ACC112 (cell line): Measurements from ENCODE around the gene AMOTL2.

Source experiments
- H2AFZ ChIP-seq: fragments of 200-600 bp; sonication (generic); one replicate; pipeline ENCODE4 v1.6.0; 2017; ENCODE audit warnings: antibody characterized with exemption, low read length; ENCODE audit not compliant: unreplicated experiment
- H3K27ac ChIP-seq: fragments of 200-600 bp; sonication (generic); 2 replicates; pipeline ENCODE4 v1.5.1; 2014; ENCODE audit warnings: low read depth, mild to moderate bottlenecking, antibody characterized with exemption, low read length, moderate library complexity
- H3K27me3 ChIP-seq: fragments of 200-600 bp; sonication (generic); 2 replicates; pipeline ENCODE4 v1.6.1; 2014; ENCODE audit warnings: mild to moderate bottlenecking, antibody characterized with exemption, low read length, moderate library complexity, mixed read lengths; ENCODE audit not compliant: insufficient read depth
- H3K36me3 ChIP-seq: fragments of 200-600 bp; sonication (generic); 2 replicates; pipeline ENCODE4 v1.6.1; 2016; ENCODE audit warnings: mild to moderate bottlenecking, antibody characterized with exemption, low read length, moderate library complexity, mixed read lengths; ENCODE audit not compliant: insufficient read depth
- H3K4me1 ChIP-seq: fragments of 200-600 bp; sonication (generic); one replicate; pipeline ENCODE4 v1.6.1; 2016; ENCODE audit warnings: low read length, mixed read lengths; ENCODE audit not compliant: insufficient read depth, unreplicated experiment, control insufficient read depth
- H3K4me3 ChIP-seq: fragments of 200-600 bp; sonication (generic); 2 replicates; pipeline ENCODE4 v1.5.1; 2014; ENCODE audit warnings: mild to moderate bottlenecking, low read depth, low read length
- H3K79me2 ChIP-seq: fragments of 200-600 bp; sonication (generic); one replicate; pipeline ENCODE4 v1.6.0; 2016; ENCODE audit warnings: low read length; ENCODE audit not compliant: control insufficient read depth, unreplicated experiment, insufficient read depth

AMOTL2 gene

DNA sequence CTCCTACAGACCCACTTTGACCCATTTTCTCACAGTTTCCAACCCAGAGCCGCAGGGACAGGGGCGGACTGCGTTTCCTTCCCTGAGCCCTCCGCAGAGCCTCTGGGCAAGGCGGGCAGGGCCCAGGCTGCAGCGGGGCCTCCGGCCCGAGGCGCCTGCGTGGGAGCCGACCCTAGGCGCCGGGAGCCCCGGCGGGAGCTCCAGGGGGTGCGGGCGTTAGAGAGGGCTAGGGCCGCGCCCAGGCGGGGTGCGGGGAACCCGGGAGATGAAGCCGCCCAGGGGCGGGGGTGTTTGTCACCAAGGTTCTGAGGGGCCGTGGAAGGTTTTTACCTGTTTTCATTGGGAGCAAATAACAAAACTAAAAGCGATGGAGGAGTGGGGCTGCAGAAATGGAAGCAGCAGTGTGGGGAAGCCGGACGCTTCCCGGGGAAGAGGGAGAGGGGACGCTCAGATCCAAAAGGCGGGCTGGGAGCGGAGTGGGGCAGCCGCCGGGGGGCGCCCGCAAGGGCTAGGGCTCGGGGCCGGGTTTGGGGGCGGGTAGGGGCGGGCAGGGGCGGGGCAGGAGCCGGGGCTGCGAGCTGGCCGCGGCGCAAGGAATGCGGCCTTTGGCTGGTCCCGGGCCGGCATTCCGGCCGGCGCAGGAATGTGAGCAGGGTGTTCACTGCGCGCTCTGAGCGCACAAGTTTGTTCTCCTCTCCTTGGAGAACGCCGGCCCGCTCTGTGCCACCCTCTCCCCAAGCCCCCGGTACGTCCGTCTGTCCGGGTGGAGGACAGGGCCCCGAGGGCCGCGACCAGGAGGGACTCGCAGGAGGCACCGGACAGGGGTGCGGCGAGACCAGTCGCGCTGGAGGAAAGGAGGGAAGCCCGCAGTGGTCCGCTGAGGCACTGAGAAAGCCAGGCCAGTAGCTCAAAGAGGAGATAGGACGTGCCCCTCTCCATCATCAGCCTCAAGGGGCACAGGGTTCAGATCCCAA is 61.1 kb downstream of the AMOTL2 start:
- H3K4me3 ChIP-seq: peak overlapping the region; percentile 82

DNA sequence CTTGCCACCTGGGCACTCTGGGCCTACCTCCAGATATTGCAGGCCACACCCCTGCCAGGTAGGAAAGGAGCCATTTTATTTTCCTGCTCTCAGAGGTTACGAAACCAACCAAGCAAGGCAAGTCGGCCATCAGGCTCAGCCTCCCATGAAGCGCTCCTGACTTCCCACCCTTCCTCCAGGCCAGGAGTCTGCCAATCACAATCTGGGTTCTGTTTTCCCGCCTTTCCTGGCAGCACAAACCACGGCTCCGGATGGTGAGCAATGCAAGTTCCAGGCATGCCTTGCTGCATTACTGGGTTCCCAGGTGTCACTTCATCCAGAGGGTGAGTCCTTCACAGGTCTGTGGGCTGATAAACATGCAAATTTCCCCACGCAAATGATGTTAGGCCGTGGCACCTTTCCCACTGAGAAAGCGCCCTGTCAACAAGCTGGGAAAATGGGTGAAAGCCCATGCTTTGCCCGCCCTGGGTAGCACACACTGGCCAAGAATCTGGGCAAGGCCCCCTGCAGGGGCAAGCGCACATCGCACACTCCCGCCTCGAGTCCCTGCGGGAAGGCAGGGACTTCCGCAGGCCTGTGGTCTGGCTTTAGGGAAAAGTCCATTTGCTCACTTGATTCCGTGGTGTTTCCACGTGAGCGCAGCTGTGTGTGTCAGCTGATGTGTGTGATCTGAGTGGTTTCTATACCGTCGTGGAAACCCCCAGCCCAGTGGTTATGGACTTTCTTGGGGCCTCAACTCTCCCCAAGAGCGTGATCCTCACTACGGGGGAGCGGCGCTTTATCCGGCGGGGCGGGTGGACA is 62.0 kb downstream of the AMOTL2 start:
- H3K79me2 ChIP-seq: peaks cover 4% of the 10 kb centered on the region
- no peaks in the 10 kb centered on the region for H3K36me3 ChIP-seq
- no peaks in the 10 kb centered on the region for H3K27me3 ChIP-seq
- peak overlapping the region; percentile 70 for H3K27ac ChIP-seq
- H3K4me1 ChIP-seq: peaks cover 83% of the 10 kb centered on the region
- no peak overlapping the region for H3K4me3 ChIP-seq
- no peak overlapping the region for H2AFZ ChIP-seq

More for the DNA sequence above, 61.1 kb downstream of the AMOTL2 start:
- Histone ChIP-seq H3K79me2 (peaks cover 4% of the 10 kb centered on the region), H3K36me3 (no peaks in the 10 kb centered on the region), H3K4me1 (peaks cover 92% of the 10 kb centered on the region), H3K27ac (peak overlapping the region; percentile 95), H3K27me3 (no peaks in the 10 kb centered on the region), H2AFZ (peak overlapping the region; percentile 5)

DNA sequence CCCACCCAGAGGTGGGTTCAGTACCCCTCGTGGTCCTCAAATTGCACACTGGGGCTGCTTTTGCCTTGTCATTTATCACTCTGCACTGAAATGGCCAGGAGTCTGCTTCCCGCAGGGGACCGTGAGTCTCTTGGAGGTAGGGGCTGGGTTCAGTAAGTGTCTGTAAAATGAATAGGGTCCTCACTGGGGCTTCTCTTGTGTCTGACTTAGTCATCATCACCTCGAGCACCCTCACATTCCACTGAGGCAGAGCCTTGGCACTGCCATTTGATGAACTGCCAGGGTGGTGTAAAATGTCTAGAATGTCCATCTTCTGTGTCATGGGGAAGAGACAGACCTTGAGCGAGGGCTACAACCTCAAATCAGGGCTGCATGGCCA is 62.6 kb downstream of the AMOTL2 start:
- no peaks in the 10 kb centered on the region for H3K27me3 ChIP-seq
- H3K4me1 ChIP-seq: peaks cover 77% of the 10 kb centered on the region
- H3K36me3 ChIP-seq: no peaks in the 10 kb centered on the region

GRCh38 chr3:134311265-134311664 is 63.0 kb downstream of the AMOTL2 start:
- H2AFZ ChIP-seq: no peak overlapping the region
- H3K36me3 ChIP-seq: no peaks in the 10 kb centered on the region
- peaks cover 4% of the 10 kb centered on the region for H3K79me2 ChIP-seq
- H3K4me1 ChIP-seq: peaks cover 73% of the 10 kb centered on the region
- H3K4me3 ChIP-seq: no peak overlapping the region
- peak overlapping the region; percentile 70 for H3K27ac ChIP-seq
- H3K27me3 ChIP-seq: no peaks in the 10 kb centered on the region

More for the DNA sequence above, 62.6 kb downstream of the AMOTL2 start:
- peak overlapping the region; percentile 70 for H3K27ac ChIP-seq
- H3K79me2 ChIP-seq: peaks cover 4% of the 10 kb centered on the region
- H3K4me3 ChIP-seq: no peak overlapping the region
- H2AFZ ChIP-seq: no peak overlapping the region

- Histone ChIP-seq H3K4me1 (peaks cover 61% of the 10 kb centered on the region), H3K27ac (peak overlapping the region; percentile 70), H3K27me3 (no peaks in the 10 kb centered on the region), H3K36me3 (no peaks in the 10 kb centered on the region), H3K4me3 (no peak overlapping the region), H3K79me2 (peaks cover 4% of the 10 kb centered on the region), H2AFZ (no peak overlapping the region)
Observed at GRCh38 chr3:134309987-134310700, 64.1 kb downstream of the AMOTL2 start.

GRCh38 chr3:134308350-134308891 is 65.8 kb downstream of the AMOTL2 start:
- Histone ChIP-seq H2AFZ (peak overlapping the region; percentile 52), H3K36me3 (no peaks in the 10 kb centered on the region), H3K27ac (peak overlapping the region; percentile 58), H3K27me3 (no peaks in the 10 kb centered on the region), H3K79me2 (no peaks in the 10 kb centered on the region), H3K4me3 (peak overlapping the region; percentile 53; the same call in 1 of the 2 replicates), H3K4me1 (peaks cover 46% of the 10 kb centered on the region)

- Histone ChIP-seq H3K4me1 (peaks cover 39% of the 10 kb centered on the region), H3K27me3 (no peaks in the 10 kb centered on the region), H2AFZ (no peak overlapping the region), H3K27ac (no peak overlapping the region), H3K4me3 (no peak overlapping the region), H3K36me3 (no peaks in the 10 kb centered on the region), H3K79me2 (no peaks in the 10 kb centered on the region)
Observed at GRCh38 chr3:134307425-134307824, 66.8 kb downstream of the AMOTL2 start.

GRCh38 chr3:134306320-134306719 is 67.9 kb downstream of the AMOTL2 start:
- H3K36me3 ChIP-seq: no peaks in the 10 kb centered on the region
- peaks cover 28% of the 10 kb centered on the region for H3K4me1 ChIP-seq
- H2AFZ ChIP-seq: no peak overlapping the region
- H3K27ac ChIP-seq: no peak overlapping the region
- H3K79me2 ChIP-seq: no peaks in the 10 kb centered on the region
- H3K27me3 ChIP-seq: no peaks in the 10 kb centered on the region
- H3K4me3 ChIP-seq: no peak overlapping the region
